ENCODE results near the gene TFAP2C. TPM values are rescaled to one million over a fixed set of nuclear protein-coding genes. Genes with fewer than 3 reads are reported as not detected.

The TFAP2C gene
- total RNA-seq, 1 experiment from 2014 or later, result 6.9 TPM

- ChIA-PET RAD21 (ENCODE audit: low non-redundant PET in 1 of 2, low total read pairs in 2 of 2, uncharacterized antibody in 2 of 2, unreplicated experiment in 2 of 2) (no interaction called here), CTCF (interaction anchor here (1.0 kb wide), 1 partner anchor 7 kb away, joined by 3 read pairs; the partner anchor contains the start of gene TFAP2C), POLR2A (no interaction called here)
- Histone ChIP-seq H3K36me3 (ENCODE audit: control insufficient read depth in 1 of 2, insufficient read depth in 2 of 2, low read length in 2 of 2) (peaks cover 0 to 25% of the 10 kb centered on the region in 2 experiments; a peak in 2 of 4 replicates), H3K27ac (ENCODE audit: low read depth, low read length) (no peak overlapping the region), H2AFZ (ENCODE audit: low read depth, low read length, poor library complexity, severe bottlenecking) (no peak overlapping the region), H3K4me3 (replicated peaks in 1 of 2; ENCODE audit: low read depth in 1 of 2, low read length in 2 of 2) (no peak overlapping the region), H3K4me2 (ENCODE audit: low read length) (no peak overlapping the region), H3K4me1 (ENCODE audit: control insufficient read depth in 1 of 2, insufficient read depth in 2 of 2, low read length in 2 of 2) (no peaks in the 10 kb centered on the region), H3K9me2 (ENCODE audit: insufficient read depth) (no peaks in the 10 kb centered on the region), H3K9me3 (ENCODE audit: control insufficient read depth in 1 of 2, insufficient read depth in 1 of 2, low read depth in 1 of 2, low read length in 2 of 2) (no peaks in the 10 kb centered on the region), H3K79me2 (ENCODE audit: insufficient read depth, low read length) (no peaks in the 10 kb centered on the region), H3K9ac (ENCODE audit: low read length) (no peak overlapping the region), H3K27me3 (ENCODE audit: insufficient read depth, low read length) (no peaks in the 10 kb centered on the region), H4K20me1 (ENCODE audit: insufficient read depth) (no peaks in the 10 kb centered on the region)
- no peak for DNase-seq (ENCODE audit: low read depth, low spot score)
- TF ChIP-seq ZBTB33 (IDR thresholded peaks at IDR 0.05; ENCODE audit: extremely low read depth, insufficient replicate concordance, low read length) (no peak), JUND (IDR thresholded peaks at IDR 0.05) (no peak), ELF1 (IDR thresholded peaks at IDR 0.05; ENCODE audit: borderline replicate concordance, low read depth) (no peak), CBX3 (IDR thresholded peaks at IDR 0.05; ENCODE audit: low read depth) (no peak), EZH2 (IDR thresholded peaks at IDR 0.05) (no peak), POLR2AphosphoS5 (IDR thresholded peaks at IDR 0.05; ENCODE audit: low read depth, low read length) (no peak), SRF (IDR thresholded peaks at IDR 0.05; ENCODE audit: low read depth) (no peak), SIN3A (IDR thresholded peaks at IDR 0.05; ENCODE audit: low read depth) (no peak)
- intact Hi-C loops (cut with micrococcal nuclease), result no loop called here
- BruUV-seq (replicated peaks), result no TSS peak
- no peak for ATAC-seq
Observed at GRCh38 chr20:56636716-56637115, 7.6 kb downstream of the TFAP2C start.

- H3K4me3 ChIP-seq (replicated peaks in 1 of 2; ENCODE audit: low read depth in 1 of 2, low read length in 2 of 2), result no peak overlapping the region
- ChIA-PET POLR2A (no interaction called here), CTCF (interaction anchor here (1.0 kb wide), 1 partner anchor 8 kb away, joined by 3 read pairs; the partner anchor contains the start of gene TFAP2C), RAD21 (ENCODE audit: low non-redundant PET in 1 of 2, low total read pairs in 2 of 2, uncharacterized antibody in 2 of 2, unreplicated experiment in 2 of 2) (no interaction called here)
- intact Hi-C loops (cut with micrococcal nuclease), result no loop called here
- no peak overlapping the region for H3K4me2 ChIP-seq (ENCODE audit: low read length)
- no peak overlapping the region for H3K27ac ChIP-seq (ENCODE audit: low read depth, low read length)
- DNase-seq (ENCODE audit: low read depth, low spot score) (no peak), ATAC-seq (no peak)
- no peaks in the 10 kb centered on the region for H3K79me2 ChIP-seq (ENCODE audit: insufficient read depth, low read length)
- no peak overlapping the region for H3K9ac ChIP-seq (ENCODE audit: low read length)
- peaks cover 0 to 22% of the 10 kb centered on the region in 2 experiments; a peak in 2 of 4 replicates for H3K36me3 ChIP-seq (ENCODE audit: control insufficient read depth in 1 of 2, insufficient read depth in 2 of 2, low read length in 2 of 2)
- no TSS peak for BruUV-seq (replicated peaks)
- H3K27me3 ChIP-seq (ENCODE audit: insufficient read depth, low read length), result no peaks in the 10 kb centered on the region
- TF ChIP-seq JUND (IDR thresholded peaks at IDR 0.05) (no peak), FOSL1 (IDR thresholded peaks at IDR 0.05; ENCODE audit: low read depth) (no peak), MAX (IDR thresholded peaks at IDR 0.05) (no peak), CEBPB (IDR thresholded peaks at IDR 0.05; ENCODE audit: low read depth) (no peak), SIN3A (IDR thresholded peaks at IDR 0.05; ENCODE audit: low read depth) (no peak), EZH2 (IDR thresholded peaks at IDR 0.05) (no peak), SRF (IDR thresholded peaks at IDR 0.05; ENCODE audit: low read depth) (no peak), YY1 (IDR thresholded peaks at IDR 0.05; ENCODE audit: extremely low read depth, insufficient replicate concordance, low read depth, low read length) (no peak), ZNF274 (IDR thresholded peaks at IDR 0.05; ENCODE audit: low read depth, low read length) (no peak), POLR2A (IDR thresholded peaks at IDR 0.05; ENCODE audit: borderline replicate concordance, extremely low read depth, insufficient read depth, insufficient read length) (no peak)
- H3K9me2 ChIP-seq (ENCODE audit: insufficient read depth), result no peaks in the 10 kb centered on the region
- H3K4me1 ChIP-seq (ENCODE audit: control insufficient read depth in 1 of 2, insufficient read depth in 2 of 2, low read length in 2 of 2), result no peaks in the 10 kb centered on the region
- H4K20me1 ChIP-seq (ENCODE audit: insufficient read depth), result no peaks in the 10 kb centered on the region
- no peak overlapping the region for H2AFZ ChIP-seq (ENCODE audit: low read depth, low read length, poor library complexity, severe bottlenecking)
- H3K9me3 ChIP-seq (ENCODE audit: control insufficient read depth in 1 of 2, insufficient read depth in 1 of 2, low read depth in 1 of 2, low read length in 2 of 2), result no peaks in the 10 kb centered on the region
Observed at GRCh38 chr20:56637576-56637975, 8.5 kb downstream of the TFAP2C start.
